Measurements from ENCODE around the gene EIF4G3.
"Not testable (repeated sequence)": the region's sequence is repeated elsewhere in the genome, so short reads cannot be mapped to it uniquely, and the experiment has no call there.

EIF4G3 gene

DNA sequence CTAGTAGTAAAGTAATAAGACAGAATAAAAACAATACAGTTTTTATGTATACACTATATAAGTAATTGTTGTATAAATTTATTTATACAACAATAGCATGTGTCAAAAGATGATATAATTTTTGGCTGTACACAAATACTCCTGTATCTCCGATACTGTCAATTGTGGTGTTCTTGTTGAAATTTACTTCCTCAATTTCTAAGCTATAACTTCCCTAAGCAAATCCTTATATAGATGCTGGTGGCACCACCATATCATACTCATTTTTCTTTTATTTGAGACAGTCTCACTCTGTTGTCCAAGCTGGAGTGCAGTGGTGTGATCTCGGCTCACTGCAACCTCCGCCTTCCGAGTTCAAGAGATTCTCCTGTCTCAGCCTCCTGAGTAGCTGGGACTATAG, 248.6 kb downstream of the EIF4G3 start:
- no peak for DNase-seq

DNA sequence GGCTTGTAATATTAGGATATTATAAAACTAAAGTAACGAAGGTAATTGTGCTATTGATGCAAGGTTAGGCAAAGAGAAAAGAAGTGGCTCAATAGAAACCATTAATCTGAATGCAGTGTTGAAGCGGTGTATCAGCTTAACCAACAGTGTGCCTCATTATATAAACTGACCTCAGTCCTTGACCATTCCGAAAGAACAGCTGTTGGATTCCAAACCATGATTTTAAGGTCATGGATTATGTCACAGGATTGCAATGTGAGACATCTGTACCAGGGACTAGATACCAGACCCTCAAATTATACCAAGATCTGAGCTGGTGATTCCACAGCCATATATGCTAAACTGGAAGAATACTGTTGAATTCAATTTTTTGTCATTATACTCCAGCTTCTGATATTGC, 255.4 kb downstream of the EIF4G3 start:
- DNase-seq = no peak

DNA sequence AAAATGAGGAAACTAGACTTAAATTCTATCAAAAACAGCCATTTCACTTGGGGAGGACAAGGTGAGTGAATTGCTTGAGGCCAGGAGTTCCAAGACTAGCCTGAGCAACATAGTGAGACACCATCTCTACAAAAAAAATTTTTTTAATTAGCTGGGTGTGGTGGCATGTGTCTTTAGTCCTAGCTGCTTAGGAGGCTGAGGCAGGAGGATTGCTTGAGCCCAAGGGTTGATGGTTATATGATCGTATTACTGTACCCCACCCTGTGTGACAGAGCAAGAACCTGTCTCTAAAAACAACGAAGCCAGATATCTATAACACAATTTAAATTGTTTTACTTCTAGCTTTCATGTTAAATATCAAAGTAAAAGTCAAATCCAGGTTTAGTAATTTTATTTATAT, 263.5 kb downstream of the EIF4G3 start:
- DNase-seq = no peak

DNA sequence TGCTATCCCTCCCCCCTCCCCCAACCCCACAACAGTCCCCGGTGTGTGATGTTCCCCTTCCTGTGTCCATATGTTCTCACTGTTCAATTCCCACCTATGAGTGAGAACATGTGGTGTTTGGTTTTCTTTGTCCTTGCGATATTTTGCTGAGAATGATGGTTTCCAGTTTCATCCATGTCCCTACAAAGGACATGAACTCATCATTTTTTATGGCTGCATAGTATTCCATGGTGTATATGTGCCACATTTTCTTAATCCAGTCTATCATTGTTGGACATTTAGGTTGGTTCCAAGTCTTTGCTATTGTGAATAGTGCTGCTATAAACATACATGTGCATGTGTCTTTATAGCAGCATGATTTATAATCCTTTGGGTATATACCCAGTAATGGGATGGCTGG, 269.2 kb downstream of the EIF4G3 start:
- DNase-seq = not testable (repeated sequence)

DNA sequence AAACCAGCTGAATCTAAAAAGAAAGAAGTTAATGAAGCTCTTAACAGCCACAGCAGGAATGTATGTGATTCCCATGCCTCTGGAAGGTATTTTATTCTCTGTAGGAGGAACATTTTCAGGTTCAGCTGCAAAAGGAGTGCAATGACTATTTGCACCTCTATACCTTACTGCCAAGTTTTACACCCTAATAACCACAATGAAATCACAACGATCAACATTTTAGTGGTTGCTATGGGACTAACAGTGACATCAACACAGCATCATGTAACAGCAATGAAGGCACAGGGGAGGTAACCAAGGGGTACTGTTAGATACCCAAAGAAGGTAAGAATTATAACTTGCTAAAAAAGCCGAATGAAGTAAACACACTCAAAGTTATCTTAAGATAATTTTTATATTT, 273.3 kb downstream of the EIF4G3 start:
- no peak for DNase-seq

DNA sequence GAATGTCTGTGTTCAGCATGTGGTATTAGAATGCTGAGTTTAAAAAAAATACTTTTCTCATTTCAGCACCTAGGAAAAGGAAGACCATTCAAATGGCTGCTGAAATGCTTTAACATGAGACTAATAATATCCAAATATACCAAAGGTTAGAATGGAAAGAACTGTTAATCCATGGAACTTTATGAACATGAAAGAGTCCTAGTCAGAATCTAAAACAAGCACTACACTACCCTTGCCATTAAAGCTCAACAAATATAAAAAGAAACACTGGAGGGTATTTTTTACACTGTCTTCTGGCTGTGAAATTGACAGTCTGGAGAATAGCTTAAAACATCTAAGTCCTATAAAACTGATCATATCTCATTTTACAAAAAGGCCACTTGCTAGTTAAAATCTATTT, 276.6 kb downstream of the EIF4G3 start:
- DNase-seq = no peak

DNA sequence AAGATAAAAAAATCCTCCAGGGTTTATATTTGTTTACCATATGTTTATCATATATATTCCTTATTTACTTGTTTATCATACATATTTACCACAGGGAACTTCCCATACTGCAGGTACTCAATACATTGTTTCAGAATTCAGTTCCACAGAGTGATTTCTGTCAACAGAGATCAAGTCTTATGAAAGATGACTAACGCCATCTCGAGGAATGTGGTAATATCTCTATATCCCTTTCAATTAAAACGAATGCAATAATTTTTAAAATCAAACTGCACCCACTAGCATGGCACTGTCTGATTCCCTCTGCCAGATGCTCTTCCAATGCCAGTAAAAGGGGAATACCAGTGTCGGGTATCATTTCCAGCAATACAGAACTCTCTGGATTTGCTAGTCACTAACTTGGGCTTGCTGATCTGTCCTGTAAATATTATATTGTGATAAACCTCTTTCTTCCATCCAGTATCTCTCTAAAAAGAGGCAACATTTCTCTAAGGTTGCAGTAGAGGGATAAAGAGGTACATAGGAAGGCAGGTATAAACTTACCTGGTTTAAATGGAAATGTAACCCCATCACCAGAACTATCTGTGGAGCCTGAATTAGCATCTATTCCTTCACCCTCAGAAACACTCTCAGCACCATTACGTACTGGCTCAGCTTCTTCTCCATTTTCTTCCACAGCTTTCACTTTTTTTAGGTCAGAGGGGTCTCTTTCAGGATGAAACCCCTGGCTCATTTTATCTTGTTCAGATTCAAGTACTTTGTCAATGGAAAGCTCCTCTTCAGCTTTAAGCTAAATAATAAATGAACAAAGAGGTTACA, 277.3 kb downstream of the EIF4G3 start:
- DNase-seq = no peak

DNA sequence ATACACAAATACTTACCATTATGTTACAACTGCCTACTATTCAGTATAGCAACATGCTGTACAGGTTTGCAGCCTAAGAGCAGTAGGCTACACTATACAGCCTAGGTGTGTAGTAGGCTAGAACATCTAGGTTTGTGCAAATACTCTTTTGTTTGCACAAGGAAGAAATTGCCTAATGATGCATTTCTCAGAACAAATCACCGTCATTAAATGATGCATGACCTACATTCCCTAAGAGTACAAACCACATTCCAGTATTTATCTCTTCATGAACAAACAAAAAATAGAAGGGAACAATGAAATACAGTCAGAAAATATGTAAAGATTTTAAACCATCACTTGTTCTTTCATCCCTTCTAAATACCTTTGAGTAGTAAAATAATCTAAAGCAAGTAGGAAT, 279.9 kb downstream of the EIF4G3 start:
- no peak for DNase-seq

DNA sequence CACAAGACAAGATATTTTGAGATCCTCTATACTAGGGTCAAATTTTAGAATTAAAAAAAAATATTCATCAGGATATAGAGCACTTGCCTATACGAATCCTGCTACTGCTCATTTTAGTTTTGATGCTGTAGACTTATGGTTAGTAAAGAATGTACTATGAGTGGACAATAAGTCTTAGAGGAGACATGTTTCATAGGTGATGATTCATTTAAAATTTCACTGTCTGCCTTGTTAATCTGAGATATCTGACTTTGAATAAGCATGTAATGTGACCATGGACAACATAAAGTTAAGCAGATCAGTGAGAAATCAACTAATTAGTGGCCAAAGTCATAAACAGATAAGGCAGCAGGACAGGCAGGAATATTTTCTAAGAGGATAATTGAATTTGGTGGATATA, 282.8 kb downstream of the EIF4G3 start:
- no peak for DNase-seq

DNA sequence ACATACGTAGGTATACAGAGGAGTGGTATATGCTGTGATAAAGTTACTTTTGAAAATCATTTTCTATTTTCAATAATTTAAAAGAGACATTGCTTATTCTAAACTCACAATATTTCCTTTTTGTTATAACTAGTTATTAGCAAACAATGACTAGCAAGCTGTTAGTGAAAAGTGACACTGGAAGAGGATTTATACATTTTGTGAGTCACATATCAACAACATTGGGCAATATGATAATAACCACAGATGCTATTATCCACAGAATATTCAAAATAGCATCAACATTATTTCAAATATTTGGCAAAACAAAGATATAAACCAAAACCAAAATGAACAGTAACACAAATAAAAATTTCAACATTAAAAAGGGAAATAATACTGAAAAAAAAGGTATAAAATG, 285.6 kb downstream of the EIF4G3 start:
- no peak for DNase-seq

DNA sequence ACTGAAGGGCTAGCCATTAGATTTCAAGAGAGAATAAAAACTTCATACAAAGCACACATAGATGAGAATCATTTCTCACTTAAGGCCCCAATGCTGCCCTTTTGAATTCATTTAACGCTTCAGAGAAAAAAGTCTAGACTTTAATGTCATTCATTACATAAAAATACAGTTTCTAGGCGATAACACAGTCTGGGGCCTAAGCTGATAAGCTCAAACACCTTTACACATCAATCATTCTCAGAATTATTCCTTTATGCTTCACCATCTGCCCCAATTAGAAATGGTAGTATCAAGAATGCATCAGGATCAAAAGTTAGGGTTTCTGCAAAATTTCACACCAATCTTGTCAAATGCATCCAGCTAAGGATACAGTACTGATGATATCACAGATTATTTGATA, 289.5 kb downstream of the EIF4G3 start:
- no peak for DNase-seq

DNA sequence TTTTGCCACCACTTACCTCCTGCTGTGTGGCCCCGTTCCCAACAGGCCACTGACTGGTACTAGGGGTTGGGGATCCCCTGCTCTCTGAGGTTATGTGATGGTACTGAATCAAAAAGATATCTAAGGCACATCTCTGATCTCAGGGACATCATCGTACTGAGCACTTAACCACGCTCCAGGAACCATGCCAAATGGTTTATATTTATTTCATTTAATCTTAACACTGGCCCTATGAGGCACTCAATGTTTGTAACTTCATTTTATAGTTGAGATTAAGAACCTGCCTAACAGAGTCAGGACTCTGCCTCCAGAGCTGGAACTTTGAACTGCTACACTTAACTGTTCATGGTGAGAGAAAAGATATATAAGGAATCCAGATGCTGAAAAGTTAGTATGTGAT, 291.6 kb downstream of the EIF4G3 start:
- DNase-seq = no peak

DNA sequence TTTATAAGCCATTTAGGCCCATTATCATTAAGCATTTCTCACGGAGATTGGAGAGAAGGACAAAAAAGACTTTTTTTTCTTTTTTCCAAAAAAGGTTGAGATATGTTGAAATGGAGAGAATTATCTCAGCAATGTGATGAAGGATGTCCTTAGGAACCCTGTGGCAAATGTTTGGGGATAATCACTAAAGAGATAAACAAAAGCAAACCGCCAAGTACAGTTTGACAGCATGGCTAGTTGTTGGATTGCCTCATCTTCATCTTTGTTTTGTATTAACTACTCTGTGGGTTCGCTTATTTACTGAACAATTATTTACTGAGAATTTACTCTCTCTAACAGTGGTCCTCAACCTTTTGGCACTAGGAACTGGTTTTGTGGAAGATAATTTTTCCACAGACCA, 292.2 kb downstream of the EIF4G3 start:
- no peak for DNase-seq

DNA sequence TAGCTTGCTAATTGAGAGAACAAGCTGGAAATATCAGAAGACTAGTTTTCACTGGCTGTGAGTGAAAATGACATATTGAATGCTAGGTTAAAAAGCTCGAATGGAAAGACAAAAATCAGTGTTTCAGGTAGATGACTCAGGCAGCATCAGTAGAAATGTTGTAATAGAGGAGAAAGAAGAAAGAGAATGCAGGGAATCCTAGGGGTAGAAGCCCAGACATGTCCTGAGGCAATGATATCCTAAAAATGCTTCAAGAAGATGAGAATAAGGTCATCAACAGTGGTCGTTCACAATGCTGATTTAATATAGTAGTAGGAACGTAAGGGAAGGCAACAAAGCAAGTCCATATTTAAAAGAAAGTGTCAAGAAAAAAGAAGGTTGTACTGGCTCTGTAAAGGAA, 292.9 kb downstream of the EIF4G3 start:
- no peak for DNase-seq

DNA sequence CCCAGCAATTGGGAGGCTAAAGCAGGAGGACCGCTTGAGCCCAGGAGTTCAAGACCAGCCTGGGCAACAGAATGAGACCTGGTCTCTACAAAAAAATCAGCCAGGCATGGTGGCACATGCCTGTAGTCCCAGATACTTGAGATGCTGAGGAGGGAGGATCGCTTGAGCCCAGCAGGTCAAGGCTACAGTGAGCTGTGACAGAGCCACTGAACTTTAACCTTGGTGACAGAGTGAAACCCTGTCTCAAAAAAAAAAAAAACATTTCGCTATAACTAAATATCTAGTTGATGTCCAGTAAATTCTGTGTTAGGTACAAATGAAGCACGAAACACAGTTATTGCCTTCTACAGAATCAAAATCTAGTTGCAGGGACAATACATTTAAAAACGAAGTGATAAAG, 293.9 kb downstream of the EIF4G3 start:
- DNase-seq = no peak

DNA sequence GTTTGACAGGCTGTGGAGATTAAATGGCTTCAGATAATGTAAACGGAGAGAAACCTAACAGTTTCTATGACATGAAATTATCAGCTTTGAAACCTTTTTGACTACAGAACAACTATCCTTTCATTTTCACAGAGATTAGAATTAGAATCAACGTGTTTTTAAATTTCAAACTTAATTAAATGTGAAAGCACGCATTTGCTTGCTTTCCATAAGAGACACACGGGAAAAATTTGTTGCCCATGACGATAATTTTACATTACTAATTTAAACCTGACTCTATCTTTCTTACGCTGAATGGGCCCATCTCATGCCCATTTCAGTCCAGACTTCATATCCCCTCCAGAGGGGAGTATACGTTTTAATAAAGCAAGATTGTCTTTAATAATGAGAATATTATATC, 297.9 kb downstream of the EIF4G3 start:
- DNase-seq = no peak

DNA sequence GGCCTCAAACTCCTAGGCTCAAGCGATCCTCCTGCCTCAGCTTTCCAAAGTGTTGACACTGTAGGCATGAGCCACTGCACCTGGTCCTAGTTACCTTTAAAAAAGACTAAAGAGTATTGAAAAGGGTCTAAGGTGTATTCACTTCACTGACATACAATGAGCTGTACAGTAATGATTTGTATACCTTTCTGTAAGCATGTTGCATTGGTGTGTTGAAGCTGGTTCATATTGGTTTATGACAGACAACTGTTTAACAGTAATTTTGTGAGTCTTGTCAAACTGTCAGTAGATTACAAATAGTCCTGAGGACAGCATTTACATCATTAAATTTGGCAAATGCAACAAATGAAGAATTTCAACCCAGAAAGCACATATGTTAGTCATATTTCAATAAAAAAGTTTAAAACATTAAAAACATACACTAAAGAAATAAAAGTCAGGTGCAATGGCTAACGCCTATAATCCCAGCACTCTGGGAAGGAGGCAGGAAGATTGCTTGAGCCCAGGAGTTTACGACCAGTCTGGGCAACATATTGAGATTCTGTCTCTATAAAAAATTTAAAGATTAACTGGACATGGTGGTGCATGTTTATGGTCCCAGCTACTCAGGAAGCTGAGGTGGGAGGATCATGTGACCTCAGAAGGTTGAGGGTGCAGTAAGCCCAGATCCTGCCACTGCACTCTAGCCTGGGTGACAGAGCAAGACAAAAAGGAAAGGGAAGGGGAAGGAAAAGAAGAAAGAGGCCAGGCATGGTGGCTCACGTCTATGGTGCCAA, 301.3 kb downstream of the EIF4G3 start:
- DNase-seq = no peak

DNA sequence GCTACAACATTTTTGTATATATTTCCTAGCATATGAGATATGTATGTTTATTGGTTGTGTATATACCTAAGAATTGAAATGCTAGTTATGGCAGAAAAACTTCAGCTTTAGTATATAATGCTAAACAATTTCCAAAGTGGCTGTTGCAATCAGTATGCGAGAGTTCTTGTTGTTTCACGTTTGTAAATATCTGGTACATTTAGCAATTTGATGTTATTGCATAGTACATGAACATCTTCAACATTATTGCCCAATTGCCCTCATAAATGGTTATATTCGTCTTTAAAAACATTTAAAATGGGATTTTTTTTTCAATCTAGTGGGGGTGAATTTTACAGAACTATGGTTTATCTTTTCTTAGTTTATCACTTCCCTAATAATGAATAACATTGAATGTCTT, 303.4 kb downstream of the EIF4G3 start:
- DNase-seq = no peak

DNA sequence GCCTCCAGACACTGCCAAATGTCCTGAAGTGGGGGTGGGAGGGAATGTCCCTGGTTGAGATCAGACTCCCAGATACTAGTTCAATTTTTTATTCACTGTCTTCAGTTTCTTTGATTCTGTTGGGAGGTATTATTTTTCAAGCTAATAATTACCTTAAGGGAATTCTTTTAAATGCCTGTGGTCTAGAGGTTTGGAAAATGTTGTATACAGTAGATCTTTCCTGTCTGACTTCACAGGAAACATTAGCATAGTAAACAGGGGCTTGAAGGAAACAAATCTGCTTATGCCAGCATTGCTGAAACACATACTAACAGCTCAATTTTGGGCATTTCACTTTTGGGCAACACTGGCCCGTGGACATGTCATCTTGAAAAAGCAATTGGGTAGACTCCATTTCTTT, 305.3 kb downstream of the EIF4G3 start:
- DNase-seq = no peak

DNA sequence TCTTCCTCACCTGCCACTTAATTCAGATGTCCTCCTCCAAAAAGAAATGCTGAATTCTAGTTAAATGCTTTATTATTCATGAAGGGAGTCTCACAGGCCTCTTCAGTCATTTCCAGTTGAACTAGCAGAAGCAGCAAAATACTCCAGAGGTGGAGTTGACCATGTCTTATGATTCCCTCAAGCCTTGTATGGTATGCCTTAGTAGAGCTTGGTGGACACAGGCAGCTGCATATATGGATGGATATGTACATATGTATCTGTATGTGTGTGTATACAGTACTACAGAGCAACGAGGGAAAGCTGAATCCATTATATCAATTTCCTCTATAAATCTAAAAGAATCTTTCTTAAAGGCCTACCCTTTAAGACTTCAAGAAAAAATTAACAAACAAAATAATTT, 306.0 kb downstream of the EIF4G3 start:
- no peak for DNase-seq

DNA sequence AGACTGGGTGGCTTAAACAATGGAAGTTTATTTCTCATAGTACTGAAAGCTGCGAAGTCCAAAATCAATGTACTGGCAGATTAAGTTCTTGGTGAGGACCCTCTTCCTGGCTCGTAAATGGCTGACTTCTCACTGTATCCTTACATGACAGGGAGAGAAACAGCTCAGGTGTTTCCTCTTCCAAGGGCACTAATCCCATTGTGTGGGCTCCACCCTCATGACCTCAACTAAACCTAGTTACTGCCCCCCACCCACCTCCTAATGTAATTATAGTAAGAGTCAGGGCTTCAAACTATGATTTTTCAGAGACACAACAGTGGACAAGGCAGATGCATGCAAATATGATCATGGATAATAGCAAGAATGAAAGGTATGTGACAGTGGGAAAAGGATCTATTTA, 308.4 kb downstream of the EIF4G3 start:
- DNase-seq = no peak

DNA sequence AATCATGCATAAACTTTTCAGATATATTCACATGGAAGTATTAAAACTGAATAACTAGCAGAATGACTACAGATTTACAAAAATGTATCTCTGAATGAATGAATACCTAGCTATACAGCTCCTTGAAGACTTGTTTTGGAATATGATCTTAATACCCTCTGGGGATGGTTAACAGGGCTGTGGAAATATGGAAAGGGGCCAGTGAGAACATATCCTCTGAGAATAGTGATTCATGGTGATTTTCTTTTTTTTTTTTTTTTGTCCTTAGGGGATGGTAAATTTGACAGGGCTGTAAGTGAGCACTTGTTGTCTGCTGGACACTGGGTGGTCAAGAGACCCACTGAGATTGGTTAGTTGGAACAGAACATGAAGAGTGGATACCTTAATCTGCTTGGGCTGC, 308.9 kb downstream of the EIF4G3 start:
- no peak for DNase-seq

DNA sequence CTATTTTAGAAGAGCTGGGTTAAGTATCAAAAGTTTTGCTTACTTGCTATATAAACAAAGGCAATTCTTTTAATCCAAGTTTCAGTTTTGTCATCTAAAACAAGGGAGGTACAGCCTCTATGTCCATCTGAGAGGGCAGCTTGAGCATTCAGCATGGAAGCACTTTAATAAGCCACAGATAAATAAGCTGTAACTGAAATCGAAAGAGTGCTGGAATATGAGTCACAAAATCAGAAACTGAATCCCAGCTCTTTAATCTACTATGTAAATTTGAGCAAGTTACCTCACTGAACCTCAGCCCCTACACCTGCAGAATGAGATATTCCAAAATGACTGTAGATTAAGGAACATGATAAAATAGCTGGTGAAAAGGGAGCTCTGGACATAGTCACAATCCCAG, 309.6 kb downstream of the EIF4G3 start:
- DNase-seq = no peak

DNA sequence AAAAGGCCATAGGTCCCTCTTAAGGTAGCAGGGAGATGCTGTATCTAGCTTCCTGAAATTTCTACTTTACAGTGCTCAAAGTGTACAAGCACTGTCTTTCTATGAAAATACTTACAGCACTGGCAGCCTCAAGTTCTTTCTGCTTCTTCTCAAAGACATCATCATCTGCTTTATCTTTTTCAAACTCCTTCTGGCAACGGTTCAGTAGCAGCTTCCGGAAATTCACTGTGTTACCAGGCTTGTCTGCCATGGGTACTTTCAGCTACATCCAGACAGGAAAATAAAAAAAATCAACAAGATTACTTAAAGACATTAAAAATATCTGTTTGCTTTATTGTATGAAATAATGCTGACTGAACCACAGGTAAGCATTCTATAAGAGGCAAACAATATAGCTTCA, 311.7 kb downstream of the EIF4G3 start:
- DNase-seq = no peak

DNA sequence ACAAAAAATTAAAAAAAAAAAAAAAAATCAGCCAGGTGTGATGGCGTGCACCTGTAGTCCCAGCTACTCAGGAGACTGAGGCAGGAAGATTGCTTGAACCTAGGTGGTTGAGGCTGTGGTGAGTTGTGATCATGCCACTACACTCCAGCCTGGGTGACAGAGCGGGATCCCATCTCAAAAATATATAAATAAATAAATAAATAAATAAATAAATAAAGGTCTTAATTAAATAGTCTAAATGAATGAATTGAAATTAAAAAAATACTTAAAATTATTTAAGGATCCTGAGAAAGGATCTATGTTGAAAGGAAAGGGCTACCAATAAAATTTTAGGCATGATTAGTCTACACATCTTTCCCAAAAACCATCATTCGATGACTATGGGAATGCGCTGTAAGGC, 322.2 kb downstream of the EIF4G3 start:
- no peak for DNase-seq
